Liver (tissue), 9 donors: ENCODE results near the gene HARS1. TPM values are rescaled to one million over a fixed set of nuclear protein-coding genes. Genes with fewer than 3 reads are reported as not detected.

ENCODE experiments used
- DNase-seq: peaks from one replicate; pipeline ENCODE4 v3.0.0-alpha.2; 2017; ENCODE audit warnings: low spot score
- H3K27ac ChIP-seq, 2 donors: one replicate each; pipeline ENCODE4 v1.7.0; 2013; ENCODE audit warnings: inconsistent platforms in 2 of 2, low read length in 2 of 2, control low read depth in 1 of 2, low read depth in 1 of 2, mild to moderate bottlenecking in 1 of 2
- H3K27me3 ChIP-seq, 4 donors: one replicate each; pipeline versions ENCODE4 v1.6.1 to v1.7.0; 2013; ENCODE audit warnings: low read length in 3 of 4, inconsistent platforms in 1 of 4, mild to moderate bottlenecking in 1 of 4, moderate library complexity in 1 of 4; ENCODE audit not compliant: control insufficient read depth in 4 of 4, insufficient read depth in 4 of 4
- H3K36me3 ChIP-seq, 4 donors: one replicate each; pipeline versions ENCODE4 v1.6.1 to v1.7.0; 2013; ENCODE audit warnings: low read length in 3 of 4, mild to moderate bottlenecking in 3 of 4, low read depth in 1 of 4, moderate library complexity in 1 of 4; ENCODE audit not compliant: control insufficient read depth in 4 of 4, insufficient read depth in 3 of 4
- H3K4me1 ChIP-seq, 4 donors: one replicate each; pipeline versions ENCODE4 v1.6.1 to v1.7.0; 2013; ENCODE audit warnings: low read length in 3 of 4, mild to moderate bottlenecking in 3 of 4, moderate library complexity in 1 of 4; ENCODE audit not compliant: control insufficient read depth in 4 of 4, insufficient read depth in 4 of 4
- H3K4me3 ChIP-seq, 3 donors: one replicate each; pipeline versions ENCODE4 v1.6.1 to v1.7.0; 2013; ENCODE audit warnings: low read length in 3 of 3, control low read depth in 1 of 3, low read depth in 1 of 3, mild to moderate bottlenecking in 1 of 3
- H3K9ac ChIP-seq, 2 donors: one replicate each; pipeline ENCODE4 v1.7.0; 2013; ENCODE audit warnings: low read length in 2 of 2, mild to moderate bottlenecking in 2 of 2, moderate library complexity in 2 of 2, control low read depth in 1 of 2, low read depth in 1 of 2
- H3K9me3 ChIP-seq, 4 donors: one replicate each; pipeline versions ENCODE4 v1.6.1 to v1.7.0; 2013; ENCODE audit warnings: low read length in 3 of 4; ENCODE audit not compliant: control insufficient read depth in 4 of 4
- EGR1 ChIP-seq, 2 donors: IDR thresholded peaks; 2 replicates each; pipeline ENCODE4 v1.6.1; 2016 to 2018; ENCODE audit warnings: antibody characterized with exemption in 2 of 2, low read depth in 2 of 2
- FOXA1 ChIP-seq: IDR thresholded peaks from 2 replicates; pipeline ENCODE4 v1.6.1; 2016; ENCODE audit warnings: antibody characterized with exemption
- FOXA2 ChIP-seq: IDR thresholded peaks from 2 replicates; pipeline ENCODE4 v1.6.1; 2016; ENCODE audit warnings: antibody characterized with exemption
- GABPA ChIP-seq, 2 donors: IDR thresholded peaks in 1 of 2; conservative IDR thresholded peaks in 1 of 2; 2 replicates each; pipeline ENCODE4 v1.6.1; 2016; ENCODE audit warnings: antibody characterized with exemption in 2 of 2, mild to moderate bottlenecking in 1 of 2, moderate library complexity in 1 of 2
- HNF4A ChIP-seq, 2 donors: conservative IDR thresholded peaks; 2 replicates each; pipeline ENCODE4 v1.6.1; 2016; ENCODE audit warnings: antibody characterized with exemption in 2 of 2, mild to moderate bottlenecking in 2 of 2
- HNF4G ChIP-seq: IDR thresholded peaks from 2 replicates; pipeline ENCODE4 v1.6.1; 2016; ENCODE audit warnings: antibody characterized with exemption
- JUND ChIP-seq, 2 donors: IDR thresholded peaks; 2 replicates each; pipeline ENCODE4 v1.6.1; 2016; ENCODE audit warnings: antibody characterized with exemption in 2 of 2
- NR2F2 ChIP-seq: IDR thresholded peaks from 2 replicates; pipeline ENCODE4 v1.6.1; 2016; ENCODE audit warnings: antibody characterized with exemption
- RAD21 ChIP-seq, 2 donors: IDR thresholded peaks; 2 replicates each; pipeline ENCODE4 v1.6.1; 2016; ENCODE audit warnings: antibody characterized with exemption in 2 of 2, mild to moderate bottlenecking in 2 of 2
- RXRA ChIP-seq, 2 donors: IDR thresholded peaks; 2 replicates each; pipeline ENCODE4 v1.6.1; 2017 to 2018; ENCODE audit warnings: antibody characterized with exemption in 2 of 2, mild to moderate bottlenecking in 1 of 2
- SP1 ChIP-seq: IDR thresholded peaks from 2 replicates; pipeline ENCODE4 v1.6.1; 2018; ENCODE audit warnings: antibody characterized with exemption, mild to moderate bottlenecking
- TAF1 ChIP-seq: conservative IDR thresholded peaks from 2 replicates; pipeline ENCODE4 v1.6.1; 2016; ENCODE audit warnings: antibody characterized with exemption, mild to moderate bottlenecking
- YY1 ChIP-seq: IDR thresholded peaks from 2 replicates; pipeline ENCODE4 v1.6.1; 2016; ENCODE audit warnings: antibody characterized with exemption, mild to moderate bottlenecking
- WGBS: extraction: QIAGEN DNeasy Blood & Tissue Kit; methylation state at CpG from one replicate; pipeline ENCODE4 v1.1.7; 2013; 5-methylcytosine and 5-hydroxymethylcytosine counted together
- polyA plus RNA-seq, 2 donors: library from polyadenylated mRNA; stranded (reverse) in 1 of 2; unstranded in 1 of 2; fragments of 200-250 nt in 1 of 2; fragments of >200 nt in 1 of 2; fragmentation: Nextera tagmentation in 1 of 2; extraction: Ambion mirVana in 1 of 2; gene quantifications; one replicate each; pipeline versions ENCODE4 v1.2.1 to v1.2.3, GENCODE V29; 2013 to 2015
- total RNA-seq, 2 donors: library from RNA; depleted of rRNA; stranded (reverse); fragments of >200 nt; gene quantifications; one replicate each; pipeline ENCODE4 v1.2.3, GENCODE V29; 2014
- TF ChIP-seq, protein P1 (sequence below): IDR thresholded peaks from 2 replicates; pipeline ENCODE4 v1.6.1; 2016; ENCODE audit warnings: antibody characterized with exemption
- TF ChIP-seq, protein P2 (sequence below): IDR thresholded peaks from 2 replicates; pipeline ENCODE4 v1.6.1; 2016; ENCODE audit warnings: antibody characterized with exemption, mild to moderate bottlenecking
- TF ChIP-seq, protein P3 (sequence below): fragments of 150-350 bp; IDR thresholded peaks from 2 replicates; pipeline ENCODE4 v1.5.1; 2017; ENCODE audit warnings: improper control_type of control experiment, low read depth, low read length; ENCODE audit not compliant: missing input control
- TF ChIP-seq, protein P4 (sequence below): IDR thresholded peaks from 2 replicates; pipeline ENCODE4 v1.6.1; 2016; ENCODE audit warnings: antibody characterized with exemption
- TF ChIP-seq, protein P5 (sequence below): IDR thresholded peaks from 2 replicates; pipeline ENCODE4 v1.6.1; 2016; ENCODE audit warnings: antibody characterized with exemption
- donor health status: healthy.
- donor health status: healthy.
- donor health status: healthy.
- donor health status: healthy.
- donor health status: healthy.

The HARS1 gene, protein sequence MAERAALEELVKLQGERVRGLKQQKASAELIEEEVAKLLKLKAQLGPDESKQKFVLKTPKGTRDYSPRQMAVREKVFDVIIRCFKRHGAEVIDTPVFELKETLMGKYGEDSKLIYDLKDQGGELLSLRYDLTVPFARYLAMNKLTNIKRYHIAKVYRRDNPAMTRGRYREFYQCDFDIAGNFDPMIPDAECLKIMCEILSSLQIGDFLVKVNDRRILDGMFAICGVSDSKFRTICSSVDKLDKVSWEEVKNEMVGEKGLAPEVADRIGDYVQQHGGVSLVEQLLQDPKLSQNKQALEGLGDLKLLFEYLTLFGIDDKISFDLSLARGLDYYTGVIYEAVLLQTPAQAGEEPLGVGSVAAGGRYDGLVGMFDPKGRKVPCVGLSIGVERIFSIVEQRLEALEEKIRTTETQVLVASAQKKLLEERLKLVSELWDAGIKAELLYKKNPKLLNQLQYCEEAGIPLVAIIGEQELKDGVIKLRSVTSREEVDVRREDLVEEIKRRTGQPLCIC
- total RNA-seq = 10 to 100 TPM; 31.2 to 57.1 TPM
- polyA plus RNA-seq = 10 to 100 TPM; 33.3 to 41.3 TPM

DNA sequence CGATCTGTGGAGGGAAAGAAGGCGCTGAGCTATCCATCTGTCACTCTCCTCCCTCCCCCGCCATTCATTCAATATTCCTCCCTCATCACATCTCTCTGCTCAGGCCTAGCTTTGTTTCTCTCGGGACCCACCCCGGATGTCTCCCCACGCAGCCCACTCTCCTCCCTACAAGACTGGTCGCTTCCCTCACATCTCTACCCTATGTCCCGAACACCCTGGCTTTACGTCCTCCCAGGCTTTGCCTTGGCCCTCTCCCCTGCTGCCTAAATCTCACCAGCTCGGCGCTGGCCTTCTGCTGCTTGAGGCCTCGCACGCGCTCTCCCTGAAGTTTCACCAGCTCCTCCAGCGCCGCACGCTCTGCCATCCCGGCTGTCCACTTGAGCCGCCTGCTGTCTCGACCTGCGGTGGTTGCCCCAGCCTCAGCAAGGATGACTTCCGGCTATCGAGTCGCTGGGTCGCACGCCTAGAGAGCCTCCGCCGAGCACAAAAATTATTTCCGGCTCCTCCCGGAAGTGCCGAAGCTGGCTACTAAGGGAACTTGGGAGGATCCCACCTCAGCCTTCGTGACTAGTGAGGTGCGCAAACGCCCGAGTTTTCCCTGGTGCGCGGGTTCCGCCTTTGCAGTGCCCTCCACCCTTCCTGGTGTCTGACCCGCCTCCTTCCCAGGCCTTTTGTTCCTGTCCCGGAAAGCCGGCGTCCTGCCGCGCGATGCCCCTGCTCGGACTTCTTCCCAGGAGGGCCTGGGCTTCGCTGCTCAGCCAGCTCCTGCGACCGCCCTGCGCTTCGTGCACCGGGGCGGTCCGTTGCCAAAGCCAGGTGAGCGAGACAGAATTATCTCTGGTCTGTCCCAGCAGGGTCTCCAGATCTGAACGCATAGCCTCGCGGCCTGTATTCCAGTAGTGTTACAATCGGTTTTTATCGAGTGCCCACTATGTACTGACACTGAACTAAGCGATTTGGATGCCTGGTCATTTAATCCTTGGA is at the start of gene HARS1, which contains the start of gene HARS2:
Gene HARS1 (minus strand): TSS at position 430 of the 984 bp plus-strand sequence. CDS start 66 bp downstream, at position 364.
Gene HARS2 (plus strand): TSS at position 515 of the 984 bp plus-strand sequence. CDS start 194 bp downstream, at position 709.
- WGBS = under 1% methylated on average over 61 of the region's 61 CpGs
- peak; percentile 85 for DNase-seq
- H3K4me1 ChIP-seq = peaks cover 6 to 23% (median 17%) of the 10 kb centered on the region in 4 donors

More for the DNA sequence above, at the start of gene HARS1, which contains the start of gene HARS2:
- Histone ChIP-seq H3K4me3 (peak within 1 kb of the TSS; percentile 80 to 98 (median 83)), H3K27me3 (no peaks in the 10 kb centered on the region), H3K9me3 (no peaks in the 10 kb centered on the region), H3K36me3 (peaks cover 4 to 30% (median 25%) of the 10 kb centered on the region in 4 donors), H3K9ac (peak within 1 kb of the TSS; percentile 74 to 81), H3K27ac (peak within 1 kb of the TSS; percentile 65 to 71)
- TF ChIP-seq TAF1 (peak; percentile 15), YY1 (peak; percentile 80), EGR1 (IDR thresholded peaks at IDR 0.05; ENCODE audit: low read depth in 2 of 2) (peak; percentile 77 to 90), FOXA1 (no peak), JUND (IDR thresholded peaks at IDR 0.05) (peak in 1 of 2 donors; percentile 31), HNF4G (no peak), HNF4A (conservative IDR thresholded peaks at IDR 0.05) (peak; percentile 19 to 38), RAD21 (IDR thresholded peaks at IDR 0.05) (peak; percentile 56 to 68), SP1 (peak; percentile 51), FOXA2 (no peak), GABPA (IDR thresholded peaks at IDR 0.05 in 1 of 2, conservative IDR thresholded peaks at IDR 0.05 in 1 of 2) (peak; percentile 95 to 98), NR2F2 (peak; percentile 55), RXRA (IDR thresholded peaks at IDR 0.05) (peak; percentile 52 to 72)
- TF ChIP-seq, protein P1, sequence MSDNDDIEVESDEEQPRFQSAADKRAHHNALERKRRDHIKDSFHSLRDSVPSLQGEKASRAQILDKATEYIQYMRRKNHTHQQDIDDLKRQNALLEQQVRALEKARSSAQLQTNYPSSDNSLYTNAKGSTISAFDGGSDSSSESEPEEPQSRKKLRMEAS = peak; percentile 96
- TF ChIP-seq, protein P2, sequence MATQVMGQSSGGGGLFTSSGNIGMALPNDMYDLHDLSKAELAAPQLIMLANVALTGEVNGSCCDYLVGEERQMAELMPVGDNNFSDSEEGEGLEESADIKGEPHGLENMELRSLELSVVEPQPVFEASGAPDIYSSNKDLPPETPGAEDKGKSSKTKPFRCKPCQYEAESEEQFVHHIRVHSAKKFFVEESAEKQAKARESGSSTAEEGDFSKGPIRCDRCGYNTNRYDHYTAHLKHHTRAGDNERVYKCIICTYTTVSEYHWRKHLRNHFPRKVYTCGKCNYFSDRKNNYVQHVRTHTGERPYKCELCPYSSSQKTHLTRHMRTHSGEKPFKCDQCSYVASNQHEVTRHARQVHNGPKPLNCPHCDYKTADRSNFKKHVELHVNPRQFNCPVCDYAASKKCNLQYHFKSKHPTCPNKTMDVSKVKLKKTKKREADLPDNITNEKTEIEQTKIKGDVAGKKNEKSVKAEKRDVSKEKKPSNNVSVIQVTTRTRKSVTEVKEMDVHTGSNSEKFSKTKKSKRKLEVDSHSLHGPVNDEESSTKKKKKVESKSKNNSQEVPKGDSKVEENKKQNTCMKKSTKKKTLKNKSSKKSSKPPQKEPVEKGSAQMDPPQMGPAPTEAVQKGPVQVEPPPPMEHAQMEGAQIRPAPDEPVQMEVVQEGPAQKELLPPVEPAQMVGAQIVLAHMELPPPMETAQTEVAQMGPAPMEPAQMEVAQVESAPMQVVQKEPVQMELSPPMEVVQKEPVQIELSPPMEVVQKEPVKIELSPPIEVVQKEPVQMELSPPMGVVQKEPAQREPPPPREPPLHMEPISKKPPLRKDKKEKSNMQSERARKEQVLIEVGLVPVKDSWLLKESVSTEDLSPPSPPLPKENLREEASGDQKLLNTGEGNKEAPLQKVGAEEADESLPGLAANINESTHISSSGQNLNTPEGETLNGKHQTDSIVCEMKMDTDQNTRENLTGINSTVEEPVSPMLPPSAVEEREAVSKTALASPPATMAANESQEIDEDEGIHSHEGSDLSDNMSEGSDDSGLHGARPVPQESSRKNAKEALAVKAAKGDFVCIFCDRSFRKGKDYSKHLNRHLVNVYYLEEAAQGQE = peak; percentile 68
- TF ChIP-seq, protein P3, sequence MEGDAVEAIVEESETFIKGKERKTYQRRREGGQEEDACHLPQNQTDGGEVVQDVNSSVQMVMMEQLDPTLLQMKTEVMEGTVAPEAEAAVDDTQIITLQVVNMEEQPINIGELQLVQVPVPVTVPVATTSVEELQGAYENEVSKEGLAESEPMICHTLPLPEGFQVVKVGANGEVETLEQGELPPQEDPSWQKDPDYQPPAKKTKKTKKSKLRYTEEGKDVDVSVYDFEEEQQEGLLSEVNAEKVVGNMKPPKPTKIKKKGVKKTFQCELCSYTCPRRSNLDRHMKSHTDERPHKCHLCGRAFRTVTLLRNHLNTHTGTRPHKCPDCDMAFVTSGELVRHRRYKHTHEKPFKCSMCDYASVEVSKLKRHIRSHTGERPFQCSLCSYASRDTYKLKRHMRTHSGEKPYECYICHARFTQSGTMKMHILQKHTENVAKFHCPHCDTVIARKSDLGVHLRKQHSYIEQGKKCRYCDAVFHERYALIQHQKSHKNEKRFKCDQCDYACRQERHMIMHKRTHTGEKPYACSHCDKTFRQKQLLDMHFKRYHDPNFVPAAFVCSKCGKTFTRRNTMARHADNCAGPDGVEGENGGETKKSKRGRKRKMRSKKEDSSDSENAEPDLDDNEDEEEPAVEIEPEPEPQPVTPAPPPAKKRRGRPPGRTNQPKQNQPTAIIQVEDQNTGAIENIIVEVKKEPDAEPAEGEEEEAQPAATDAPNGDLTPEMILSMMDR = no peak
- TF ChIP-seq, protein P4, sequence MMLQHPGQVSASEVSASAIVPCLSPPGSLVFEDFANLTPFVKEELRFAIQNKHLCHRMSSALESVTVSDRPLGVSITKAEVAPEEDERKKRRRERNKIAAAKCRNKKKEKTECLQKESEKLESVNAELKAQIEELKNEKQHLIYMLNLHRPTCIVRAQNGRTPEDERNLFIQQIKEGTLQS = no peak
- TF ChIP-seq, protein P5, sequence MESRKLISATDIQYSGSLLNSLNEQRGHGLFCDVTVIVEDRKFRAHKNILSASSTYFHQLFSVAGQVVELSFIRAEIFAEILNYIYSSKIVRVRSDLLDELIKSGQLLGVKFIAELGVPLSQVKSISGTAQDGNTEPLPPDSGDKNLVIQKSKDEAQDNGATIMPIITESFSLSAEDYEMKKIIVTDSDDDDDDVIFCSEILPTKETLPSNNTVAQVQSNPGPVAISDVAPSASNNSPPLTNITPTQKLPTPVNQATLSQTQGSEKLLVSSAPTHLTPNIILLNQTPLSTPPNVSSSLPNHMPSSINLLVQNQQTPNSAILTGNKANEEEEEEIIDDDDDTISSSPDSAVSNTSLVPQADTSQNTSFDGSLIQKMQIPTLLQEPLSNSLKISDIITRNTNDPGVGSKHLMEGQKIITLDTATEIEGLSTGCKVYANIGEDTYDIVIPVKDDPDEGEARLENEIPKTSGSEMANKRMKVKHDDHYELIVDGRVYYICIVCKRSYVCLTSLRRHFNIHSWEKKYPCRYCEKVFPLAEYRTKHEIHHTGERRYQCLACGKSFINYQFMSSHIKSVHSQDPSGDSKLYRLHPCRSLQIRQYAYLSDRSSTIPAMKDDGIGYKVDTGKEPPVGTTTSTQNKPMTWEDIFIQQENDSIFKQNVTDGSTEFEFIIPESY = peak; percentile 13
